GM19043 (cell line): ENCODE results near the gene CLIP4.
A peak's percentile ranks its signal among the peaks of the same experiment; 100 is the strongest.
"Not testable (repeated sequence)": the region's sequence is repeated elsewhere in the genome, so short reads cannot be mapped to it uniquely, and the experiment has no call there.

Experiments
- ATAC-seq: cut with Tn5 transposase; IDR thresholded peaks from one replicate; pipeline ENCODE4 v1.9.1; 2021; ENCODE audit warnings: low read depth; ENCODE audit not compliant: unreplicated experiment

Gene CLIP4

DNA sequence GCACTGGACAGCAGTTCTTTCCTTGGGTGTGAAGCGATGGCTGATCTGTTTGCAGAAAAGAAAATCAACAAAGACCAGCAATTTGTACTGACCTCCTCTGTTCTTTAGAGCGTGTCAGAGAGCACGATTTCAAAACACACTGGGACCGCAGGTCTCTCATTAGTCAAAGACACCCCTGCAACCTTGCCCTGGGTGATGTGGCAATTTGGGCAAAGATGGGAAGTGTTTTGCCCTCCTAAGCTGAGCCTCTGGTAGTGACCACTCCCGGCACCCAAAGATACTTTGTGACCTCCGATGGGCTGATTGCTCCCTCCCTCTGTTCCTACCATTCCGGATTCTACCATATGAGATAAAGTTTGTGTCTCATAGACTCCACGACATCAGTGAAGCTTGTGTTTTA is 18.2 kb upstream of the CLIP4 start:
- ATAC-seq, result no peak

GRCh38 chr2:29097569-29097968 is 17.6 kb upstream of the CLIP4 start:
- ATAC-seq, result no peak

- ATAC-seq, result no peak
Observed at GRCh38 chr2:29100564-29100963, 14.7 kb upstream of the CLIP4 start.

DNA sequence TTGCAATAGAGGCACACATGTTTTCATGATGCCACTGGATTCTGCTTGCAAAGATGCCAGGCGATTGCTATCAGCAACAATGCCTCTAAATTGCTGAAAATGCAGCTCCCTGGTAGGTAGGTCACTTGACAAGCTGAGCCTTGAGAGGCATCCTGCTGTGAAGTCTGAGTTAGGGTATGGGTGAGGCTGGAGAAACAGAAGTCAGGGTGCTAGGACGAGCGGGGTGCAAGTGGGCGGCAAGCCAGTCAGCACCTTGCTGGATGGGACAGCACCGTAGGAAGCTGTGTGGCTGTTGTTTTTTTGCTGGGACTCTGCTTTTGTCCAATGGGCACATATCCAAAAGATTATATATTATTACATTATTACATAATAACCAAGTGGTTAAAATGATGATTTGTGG is 10.5 kb upstream of the CLIP4 start:
- no peak for ATAC-seq

DNA sequence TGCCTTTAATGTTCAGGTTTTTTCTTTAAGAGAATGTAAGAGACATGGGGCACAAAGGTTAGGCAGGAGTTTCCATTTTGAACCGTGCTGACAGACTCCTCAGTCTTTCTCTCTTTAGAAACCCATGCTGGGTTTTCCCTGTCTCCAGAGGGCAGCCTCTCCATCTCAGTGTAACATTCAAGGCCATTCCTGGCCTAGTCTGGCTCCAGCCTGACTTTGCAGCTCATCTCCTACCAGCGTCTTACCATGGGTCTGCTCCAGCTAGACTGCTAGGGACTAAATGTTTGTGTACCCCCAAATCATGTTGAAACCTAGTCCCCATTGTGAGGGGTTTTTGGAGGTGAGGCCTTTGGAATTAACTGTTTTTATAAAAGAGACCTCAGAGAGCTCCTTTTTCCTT is 9.8 kb upstream of the CLIP4 start:
- ATAC-seq, result no peak

DNA sequence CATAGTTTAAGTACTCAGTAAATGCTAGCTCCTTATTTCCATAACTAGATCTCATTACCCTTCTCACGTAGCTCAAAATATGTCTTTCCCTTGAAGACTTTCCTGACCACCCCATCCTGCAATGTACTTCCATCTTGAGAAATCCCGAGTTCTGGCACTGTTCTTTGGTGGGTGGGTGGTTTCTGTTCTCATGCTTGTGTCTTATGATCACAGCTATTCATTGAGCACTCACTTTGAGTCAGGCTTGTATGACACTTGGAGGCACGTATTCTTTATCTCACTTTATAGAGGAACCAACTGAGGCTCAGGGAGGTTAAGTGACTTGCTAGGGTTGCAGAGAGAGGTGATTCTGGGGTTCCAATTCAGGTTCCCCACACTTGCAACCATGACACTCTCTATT is 9.0 kb upstream of the CLIP4 start:
- no peak for ATAC-seq

- ATAC-seq, result no peak
Observed at GRCh38 chr2:29106980-29107388, 8.2 kb upstream of the CLIP4 start.

GRCh38 chr2:29107547-29107946 is 7.7 kb upstream of the CLIP4 start:
- ATAC-seq, result not testable (repeated sequence)

DNA sequence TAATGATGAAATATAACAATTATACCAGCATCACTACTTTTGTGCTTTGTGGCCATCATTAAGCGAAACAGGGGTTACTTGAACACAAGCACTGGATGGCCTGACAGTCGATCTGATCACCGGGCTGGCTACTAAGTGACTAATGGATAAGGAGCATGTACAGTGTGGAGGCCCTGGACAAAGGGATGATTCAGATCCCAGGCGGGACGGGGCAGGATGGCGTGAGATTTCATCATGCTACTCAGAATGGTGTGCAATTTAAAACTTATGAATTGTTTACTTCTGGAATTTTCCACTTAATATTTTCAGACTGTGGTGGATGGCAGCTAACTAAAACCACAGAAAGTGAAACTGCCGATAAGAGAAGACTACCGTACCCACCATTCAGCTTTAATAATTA is 7.0 kb upstream of the CLIP4 start:
- ATAC-seq, result no peak

DNA sequence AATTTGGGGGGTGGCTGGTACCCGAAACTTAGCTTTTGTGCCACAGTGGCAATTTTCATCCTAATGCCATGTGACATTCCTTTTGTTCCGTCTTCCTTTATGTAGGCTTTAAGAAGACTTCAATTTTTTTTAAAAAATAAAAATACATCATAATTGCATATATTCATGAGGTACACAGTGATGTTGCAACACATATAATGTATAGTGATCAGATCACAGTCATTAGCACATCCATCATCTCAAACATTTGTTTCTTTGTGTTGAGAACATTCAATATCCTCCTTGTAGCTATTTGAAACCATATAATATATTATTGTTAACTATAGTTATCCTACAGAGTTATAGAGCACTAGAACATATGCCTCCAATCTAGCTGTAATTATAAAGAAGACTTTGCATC is 6.0 kb upstream of the CLIP4 start:
- ATAC-seq, result no peak

- peak; percentile 45 for ATAC-seq
Observed at GRCh38 chr2:29110916-29111535, 4.2 kb upstream of the CLIP4 start.

DNA sequence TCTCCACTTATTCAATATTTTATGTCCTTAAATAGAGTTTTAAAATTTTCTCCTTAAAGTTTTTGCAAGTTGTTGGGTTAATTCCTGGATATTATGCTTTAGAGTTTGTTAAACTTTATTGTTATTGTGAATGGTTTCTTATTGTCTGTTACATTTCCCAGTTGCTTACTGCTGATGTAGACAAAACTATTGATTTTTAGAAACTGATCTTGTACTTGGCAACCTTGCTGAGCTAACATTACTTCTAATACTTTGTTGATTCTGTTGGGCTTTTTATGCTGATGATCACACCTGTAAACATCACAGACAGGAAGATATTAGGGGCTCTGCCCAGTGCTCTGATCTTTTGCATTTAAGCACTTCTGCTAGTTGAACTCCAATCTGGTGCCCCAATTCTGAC is 2.8 kb upstream of the CLIP4 start:
- ATAC-seq, result no peak

DNA sequence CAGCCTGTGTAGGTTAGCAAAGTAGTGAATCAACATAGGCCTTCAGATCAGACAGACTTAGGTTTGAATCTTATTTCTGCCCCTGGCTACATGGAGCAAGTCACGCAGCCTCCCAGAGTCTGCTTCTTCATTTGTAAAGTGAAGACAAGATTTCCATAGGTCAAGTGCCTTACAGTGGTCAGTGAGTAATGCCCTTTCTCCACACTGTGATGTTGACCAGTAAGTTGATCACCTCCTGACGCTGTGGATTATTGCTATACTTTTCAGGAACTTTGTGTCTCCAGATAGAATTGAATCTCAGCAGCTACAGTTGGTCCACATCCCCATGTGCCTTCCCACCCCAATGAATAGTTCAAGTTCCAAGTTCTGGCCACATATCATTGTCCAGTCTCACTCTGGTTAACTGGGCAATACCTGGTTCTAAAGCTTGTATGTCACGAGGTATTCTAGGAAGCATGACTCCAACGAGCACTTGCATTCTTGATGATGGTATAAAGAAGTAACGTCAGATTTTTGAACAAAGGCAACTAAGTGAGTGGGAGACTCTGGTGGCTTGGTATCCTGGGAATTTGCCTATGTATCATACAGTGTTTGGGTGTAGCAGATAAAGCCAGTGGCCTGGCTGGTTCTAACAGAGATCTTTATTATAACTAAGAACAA is 2.1 kb upstream of the CLIP4 start:
- no peak for ATAC-seq

- ATAC-seq, result no peak
Observed at GRCh38 chr2:29113891-29114321, 1.3 kb upstream of the CLIP4 start.

GRCh38 chr2:29114586-29114945 is 649 bp upstream of the CLIP4 start:
- ATAC-seq, result no peak

DNA sequence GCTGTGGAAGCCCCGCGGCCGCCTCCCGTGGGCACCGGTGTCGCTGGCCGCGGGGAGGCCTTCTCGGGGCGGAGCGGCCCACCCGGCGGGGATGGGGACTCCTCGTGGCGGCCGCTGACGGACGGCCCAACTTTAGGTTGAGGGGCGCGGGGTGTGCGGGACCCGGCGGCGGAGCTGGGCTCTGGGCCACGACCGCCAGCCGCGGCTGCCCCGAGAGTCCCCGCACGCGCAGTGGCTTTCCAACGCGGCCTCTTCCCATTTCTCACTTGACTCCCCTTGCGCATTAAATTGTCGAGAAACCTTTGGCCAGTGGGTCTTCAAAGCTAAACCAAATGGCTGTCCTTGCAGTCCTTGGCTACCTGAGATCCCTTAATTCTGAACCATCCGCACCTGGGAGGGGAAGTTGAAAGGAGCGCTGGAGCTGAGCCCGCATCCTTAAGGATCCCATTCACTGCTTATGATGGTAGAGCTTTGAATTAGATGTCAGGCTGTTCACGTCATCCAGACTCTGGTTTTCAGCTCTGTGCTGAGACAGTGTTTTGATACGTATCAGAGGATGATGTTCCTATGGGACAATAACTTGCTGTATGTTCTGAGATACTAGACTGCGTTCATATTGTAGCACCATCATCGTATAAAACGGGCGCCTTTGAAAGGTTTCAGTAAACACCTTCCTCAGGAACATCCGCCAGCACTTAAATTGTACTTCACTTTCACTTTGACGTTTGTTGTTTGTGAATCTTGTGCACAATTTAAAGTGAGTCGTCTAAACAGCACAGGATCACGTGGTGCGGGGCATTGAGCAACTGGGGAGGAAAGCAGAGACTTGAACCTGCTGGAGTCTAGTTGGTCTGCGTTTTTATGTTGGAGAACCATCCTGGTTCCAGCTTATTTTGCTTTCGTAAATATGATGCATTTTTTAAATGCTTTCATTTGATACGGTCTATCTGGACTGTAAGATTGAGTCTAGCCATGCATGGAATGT is 874 bp downstream of the CLIP4 start:
- ATAC-seq, result peak; percentile 42

DNA sequence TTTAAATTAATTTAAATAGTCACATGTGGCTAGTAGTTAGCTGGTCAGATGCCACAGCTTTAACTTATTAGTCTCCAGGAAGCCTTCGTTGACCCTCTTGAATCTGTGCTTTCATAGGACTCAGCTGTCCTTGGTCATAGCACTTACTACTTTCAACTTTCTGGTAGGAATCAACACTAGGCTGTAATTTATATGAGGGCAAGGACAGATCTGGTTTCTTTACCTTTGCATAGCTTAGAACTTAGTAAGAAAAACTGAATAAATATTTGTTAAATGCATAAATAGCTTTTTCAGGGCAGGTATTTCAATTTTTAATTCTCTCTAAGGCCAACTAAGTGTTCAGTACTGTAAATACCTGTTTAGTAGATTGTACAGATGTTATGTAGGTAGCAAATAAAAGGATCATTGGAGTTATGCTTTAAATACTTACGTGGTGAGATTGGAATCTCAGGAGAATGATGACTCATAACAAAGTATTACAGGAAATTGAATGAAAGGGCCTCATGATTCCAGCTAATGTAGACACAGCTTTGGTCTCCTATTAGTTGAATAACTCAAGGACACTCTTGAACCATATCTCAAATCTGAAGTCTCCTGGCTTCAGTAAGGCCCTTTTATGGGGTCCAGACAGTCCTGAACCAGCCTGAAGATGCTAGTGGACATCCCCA is 2.6 kb downstream of the CLIP4 start:
- ATAC-seq, result no peak

DNA sequence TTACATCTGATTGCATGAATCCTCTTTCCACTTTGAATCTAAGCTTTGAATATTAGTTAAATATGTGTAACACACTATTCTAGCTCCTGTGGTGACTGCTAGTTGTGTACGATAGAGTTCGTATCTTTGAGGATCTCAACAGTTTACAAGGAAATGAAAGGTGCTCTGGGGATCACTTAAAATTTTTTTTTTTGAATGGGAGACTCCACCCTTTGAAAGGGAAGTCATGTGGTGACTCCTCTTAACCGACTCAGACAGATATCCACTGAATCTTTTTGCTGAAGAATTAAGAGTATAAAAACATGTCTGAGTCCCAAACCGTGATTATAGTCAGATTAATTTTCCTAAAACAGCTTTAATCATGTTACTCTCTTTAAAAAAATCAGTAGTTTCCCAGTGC is 4.0 kb downstream of the CLIP4 start:
- ATAC-seq, result no peak

DNA sequence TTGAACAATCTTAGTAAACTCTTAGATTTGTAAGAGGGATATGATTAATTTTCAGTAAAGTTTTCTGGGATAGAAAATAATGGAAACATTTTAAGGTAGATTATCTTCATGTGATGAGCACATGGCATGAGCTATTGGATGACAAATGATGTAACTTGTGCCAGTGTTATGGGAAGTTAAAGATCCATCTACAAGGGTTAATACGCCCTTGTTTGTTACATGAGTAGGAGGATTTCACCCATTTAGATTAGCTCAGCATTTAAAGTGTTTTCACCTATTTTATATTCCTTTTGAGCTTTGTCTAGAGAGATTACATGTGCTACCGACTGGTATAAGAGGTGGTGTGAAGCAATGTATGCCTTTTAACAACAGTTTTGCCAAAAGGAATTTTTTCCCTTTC is 5.6 kb downstream of the CLIP4 start:
- no peak for ATAC-seq

GRCh38 chr2:29123617-29124349 is 8.6 kb downstream of the CLIP4 start:
- ATAC-seq, result no peak
